Loucy (cell line): ENCODE data around the gene MFAP3L.

ENCODE experiments used
- EZH2phosphoT487 ChIP-seq: fragments of 200-600 bp; IDR thresholded peaks from 2 replicates; pipeline ENCODE4 v1.6.1; 2018; ENCODE audit warnings: antibody characterized with exemption, mild to moderate bottlenecking, moderate library complexity, borderline replicate concordance
- TF ChIP-seq, protein P1 (sequence below): fragments of 200-600 bp; sonication (generic); conservative IDR thresholded peaks from 2 replicates; pipeline ENCODE4 v1.5.1; 2014; ENCODE audit warnings: mild to moderate bottlenecking, antibody characterized with exemption, low read length

DNA sequence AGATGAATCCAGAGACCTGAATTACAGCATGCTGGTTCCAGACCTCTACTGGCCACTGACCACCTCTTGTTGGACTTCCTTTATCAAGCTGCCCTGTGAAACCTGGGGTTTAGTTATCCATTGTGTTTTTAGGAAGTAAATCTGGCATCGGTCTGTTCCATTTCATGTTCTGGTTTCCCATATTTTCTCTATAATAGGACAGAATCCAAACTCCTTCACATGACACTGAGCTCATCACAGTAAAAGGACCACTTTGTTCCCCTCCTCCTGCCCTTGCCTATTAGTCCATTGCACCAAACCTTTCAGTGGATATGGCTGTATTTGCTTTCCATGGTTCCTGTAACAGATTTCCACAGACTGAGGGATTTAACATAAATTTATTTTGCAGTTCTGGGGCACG, 4.0 kb downstream of the MFAP3L start:
- TF ChIP-seq, protein P1, sequence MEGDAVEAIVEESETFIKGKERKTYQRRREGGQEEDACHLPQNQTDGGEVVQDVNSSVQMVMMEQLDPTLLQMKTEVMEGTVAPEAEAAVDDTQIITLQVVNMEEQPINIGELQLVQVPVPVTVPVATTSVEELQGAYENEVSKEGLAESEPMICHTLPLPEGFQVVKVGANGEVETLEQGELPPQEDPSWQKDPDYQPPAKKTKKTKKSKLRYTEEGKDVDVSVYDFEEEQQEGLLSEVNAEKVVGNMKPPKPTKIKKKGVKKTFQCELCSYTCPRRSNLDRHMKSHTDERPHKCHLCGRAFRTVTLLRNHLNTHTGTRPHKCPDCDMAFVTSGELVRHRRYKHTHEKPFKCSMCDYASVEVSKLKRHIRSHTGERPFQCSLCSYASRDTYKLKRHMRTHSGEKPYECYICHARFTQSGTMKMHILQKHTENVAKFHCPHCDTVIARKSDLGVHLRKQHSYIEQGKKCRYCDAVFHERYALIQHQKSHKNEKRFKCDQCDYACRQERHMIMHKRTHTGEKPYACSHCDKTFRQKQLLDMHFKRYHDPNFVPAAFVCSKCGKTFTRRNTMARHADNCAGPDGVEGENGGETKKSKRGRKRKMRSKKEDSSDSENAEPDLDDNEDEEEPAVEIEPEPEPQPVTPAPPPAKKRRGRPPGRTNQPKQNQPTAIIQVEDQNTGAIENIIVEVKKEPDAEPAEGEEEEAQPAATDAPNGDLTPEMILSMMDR: no peak
- no peak for TF ChIP-seq EZH2phosphoT487
